Ascending aorta (tissue), 2 donors: Measurements from ENCODE around the gene DLST. TPM values are rescaled to one million over a fixed set of nuclear protein-coding genes. Genes with fewer than 3 reads are reported as not detected.

Source experiments
- DNase-seq, 2 donors: peaks; one replicate each; pipeline ENCODE4 v3.0.0-alpha.2; 2019; ENCODE audit warnings: low spot score in 2 of 2
- H3K27ac ChIP-seq, 2 donors: fragments of 200-600 bp; sonication (generic); one replicate each; pipeline ENCODE4 v1.5.1; 2016 to 2017; ENCODE audit warnings: mild to moderate bottlenecking in 1 of 2
- H3K27me3 ChIP-seq: fragments of 200-600 bp; sonication (generic); one replicate; pipeline ENCODE4 v1.5.1; 2017
- H3K36me3 ChIP-seq, 2 donors: fragments of 200-600 bp; sonication (generic); one replicate each; pipeline ENCODE4 v1.5.1; 2016
- H3K4me1 ChIP-seq, 2 donors: fragments of 200-600 bp; sonication (generic); one replicate each; pipeline ENCODE4 v1.5.1; 2016 to 2017; ENCODE audit warnings: mild to moderate bottlenecking in 1 of 2
- H3K4me3 ChIP-seq, 2 donors: fragments of 200-600 bp; sonication (generic); one replicate each; pipeline ENCODE4 v1.5.1; 2016 to 2017; ENCODE audit warnings: mild to moderate bottlenecking in 1 of 2
- H3K9me3 ChIP-seq, 2 donors: fragments of 200-600 bp; sonication (generic); one replicate each; pipeline ENCODE4 v1.5.1; 2016
- intact Hi-C: fragments of 100-400 bp; cut with DNase I; formaldehyde crosslinking; loops from one replicate; pipeline ENCODE4 v1.15.1; 2023
- total RNA-seq: library from RNA; depleted of rRNA; stranded (reverse); fragments of >200 nt; gene quantifications from one replicate; pipeline ENCODE4 v1.1.0, GENCODE V29; 2016
- TF ChIP-seq, protein P1 (sequence below), 3 experiments: fragments of 200-600 bp in 2 of 3; fragments of 450-650 bp in 1 of 3; sonication (generic) in 2 of 3; IDR thresholded peaks; one replicate each; pipeline ENCODE4 v1.5.1; 2016 to 2019; ENCODE audit warnings: antibody characterized with exemption in 3 of 3, mild to moderate bottlenecking in 1 of 3, moderate library complexity in 1 of 3

Gene DLST
- total RNA-seq, 1 donor from 2014 or later: 59.7 TPM

DNA sequence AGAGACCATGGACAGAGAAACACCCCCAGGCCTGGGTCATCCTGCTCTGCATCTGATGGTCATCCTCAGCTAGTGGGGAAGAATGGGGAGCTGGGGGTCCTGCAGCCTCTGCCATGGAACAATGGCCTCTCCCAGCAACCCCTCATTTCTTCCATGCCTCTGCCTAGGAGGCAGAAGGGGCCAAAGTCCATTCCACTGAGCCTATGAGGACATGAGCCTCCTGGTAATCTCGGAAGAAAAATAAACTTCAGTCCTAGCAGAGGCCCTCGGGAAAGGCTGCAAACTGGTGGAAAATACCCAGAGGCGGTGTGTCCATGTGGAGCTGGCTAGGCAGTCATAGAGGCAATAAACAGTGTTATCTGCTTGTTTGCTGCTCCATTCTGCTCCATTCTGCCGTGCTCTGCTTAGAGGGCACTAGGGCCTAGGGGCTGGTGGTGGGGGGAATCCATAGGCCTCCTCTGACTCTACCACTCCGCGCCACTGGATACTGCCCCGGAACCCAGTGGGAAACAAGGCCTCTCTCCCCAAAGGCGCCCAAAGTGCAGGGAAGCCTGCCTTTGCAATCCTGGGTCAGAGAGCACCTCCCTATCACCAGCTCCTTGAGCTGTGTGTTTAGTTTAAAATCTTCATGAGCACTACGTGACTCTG is 69.2 kb downstream of the DLST start:
- H3K27ac ChIP-seq: no peak overlapping the region
- H3K36me3 ChIP-seq: peaks cover 16 to 17% of the 10 kb centered on the region in 2 donors
- intact Hi-C loops: no loop called here
- peaks cover 9 to 32% of the 10 kb centered on the region in 2 donors for H3K4me1 ChIP-seq
- no peaks in the 10 kb centered on the region for H3K9me3 ChIP-seq
- DNase-seq: no peak
- TF ChIP-seq, protein P1, sequence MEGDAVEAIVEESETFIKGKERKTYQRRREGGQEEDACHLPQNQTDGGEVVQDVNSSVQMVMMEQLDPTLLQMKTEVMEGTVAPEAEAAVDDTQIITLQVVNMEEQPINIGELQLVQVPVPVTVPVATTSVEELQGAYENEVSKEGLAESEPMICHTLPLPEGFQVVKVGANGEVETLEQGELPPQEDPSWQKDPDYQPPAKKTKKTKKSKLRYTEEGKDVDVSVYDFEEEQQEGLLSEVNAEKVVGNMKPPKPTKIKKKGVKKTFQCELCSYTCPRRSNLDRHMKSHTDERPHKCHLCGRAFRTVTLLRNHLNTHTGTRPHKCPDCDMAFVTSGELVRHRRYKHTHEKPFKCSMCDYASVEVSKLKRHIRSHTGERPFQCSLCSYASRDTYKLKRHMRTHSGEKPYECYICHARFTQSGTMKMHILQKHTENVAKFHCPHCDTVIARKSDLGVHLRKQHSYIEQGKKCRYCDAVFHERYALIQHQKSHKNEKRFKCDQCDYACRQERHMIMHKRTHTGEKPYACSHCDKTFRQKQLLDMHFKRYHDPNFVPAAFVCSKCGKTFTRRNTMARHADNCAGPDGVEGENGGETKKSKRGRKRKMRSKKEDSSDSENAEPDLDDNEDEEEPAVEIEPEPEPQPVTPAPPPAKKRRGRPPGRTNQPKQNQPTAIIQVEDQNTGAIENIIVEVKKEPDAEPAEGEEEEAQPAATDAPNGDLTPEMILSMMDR (IDR thresholded peaks at IDR 0.05): no peak
- H3K4me3 ChIP-seq: no peak overlapping the region
- H3K27me3 ChIP-seq: no peaks in the 10 kb centered on the region

DNA sequence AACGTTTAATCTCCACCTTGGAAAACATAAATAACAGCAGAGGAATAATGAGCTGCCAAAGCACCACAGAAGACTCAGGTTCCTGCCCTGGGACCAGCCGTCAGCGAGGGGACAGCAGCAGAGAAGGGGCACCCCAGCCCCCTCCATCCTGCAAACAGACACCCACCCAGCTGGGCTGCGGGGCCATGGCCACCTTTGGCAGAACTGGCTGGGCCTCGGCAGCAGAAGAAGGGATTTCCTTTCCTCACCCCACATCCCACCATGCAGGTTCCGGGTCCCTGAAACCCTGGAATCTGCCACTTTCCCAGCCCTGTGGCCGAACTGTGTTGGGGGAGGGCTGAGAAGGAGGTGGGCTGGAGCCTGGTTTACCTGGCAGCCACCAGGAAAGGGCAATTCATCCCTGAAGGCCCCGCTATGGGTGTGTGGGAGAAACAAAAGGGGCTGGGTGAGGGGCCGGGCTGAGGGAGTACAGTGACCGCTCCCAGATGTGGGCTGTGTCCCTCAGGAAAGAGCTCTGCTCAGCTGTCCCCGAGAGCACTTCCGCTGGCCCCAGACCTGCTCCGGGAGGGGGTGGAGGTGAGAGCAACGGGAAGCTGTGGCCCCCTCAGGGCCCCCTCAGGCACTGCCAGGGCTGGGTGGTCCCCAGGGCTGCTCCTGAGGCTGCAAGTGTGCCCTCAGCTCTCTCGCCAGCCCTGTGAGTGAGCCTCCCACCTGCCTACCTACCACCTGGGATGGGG is 69.9 kb downstream of the DLST start:
- Histone ChIP-seq H3K27me3 (no peaks in the 10 kb centered on the region), H3K27ac (peak overlapping the region in 1 of 2 donors; percentile 42)
- TF ChIP-seq, protein P1 (IDR thresholded peaks at IDR 0.05): no peak

DNA sequence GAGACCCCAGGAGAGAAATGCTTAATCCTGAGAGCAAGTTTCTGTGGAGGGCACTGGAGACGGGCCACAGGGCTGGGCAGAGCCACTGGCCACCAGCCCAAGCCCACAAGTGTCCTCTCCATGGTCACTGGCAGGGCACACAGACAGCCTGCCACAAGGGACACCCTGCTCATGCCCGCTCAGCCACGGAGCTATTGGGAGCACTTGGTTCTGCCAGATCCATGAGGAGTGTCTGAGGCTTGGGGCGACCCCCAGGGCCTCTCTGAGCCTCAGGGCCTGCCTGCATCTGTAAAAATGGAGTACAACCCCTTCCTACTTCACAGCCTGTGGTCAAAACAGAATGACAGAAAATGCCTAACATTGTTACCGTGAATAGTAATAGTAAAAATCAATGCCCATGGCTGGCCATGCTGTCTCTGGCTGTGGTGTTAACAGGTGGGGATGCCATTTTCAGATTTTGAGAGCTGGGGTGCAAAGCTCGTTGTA is 70.5 kb downstream of the DLST start:
- intact Hi-C loops: no loop called here

More for the DNA sequence above, 69.9 kb downstream of the DLST start:
- Histone ChIP-seq H3K36me3 (peaks cover 16 to 17% of the 10 kb centered on the region in 2 donors), H3K4me3 (no peak overlapping the region), H3K9me3 (no peaks in the 10 kb centered on the region), H3K4me1 (peaks cover 9 to 27% of the 10 kb centered on the region in 2 donors)
- intact Hi-C loops: no loop called here
- no peak for DNase-seq

DNA sequence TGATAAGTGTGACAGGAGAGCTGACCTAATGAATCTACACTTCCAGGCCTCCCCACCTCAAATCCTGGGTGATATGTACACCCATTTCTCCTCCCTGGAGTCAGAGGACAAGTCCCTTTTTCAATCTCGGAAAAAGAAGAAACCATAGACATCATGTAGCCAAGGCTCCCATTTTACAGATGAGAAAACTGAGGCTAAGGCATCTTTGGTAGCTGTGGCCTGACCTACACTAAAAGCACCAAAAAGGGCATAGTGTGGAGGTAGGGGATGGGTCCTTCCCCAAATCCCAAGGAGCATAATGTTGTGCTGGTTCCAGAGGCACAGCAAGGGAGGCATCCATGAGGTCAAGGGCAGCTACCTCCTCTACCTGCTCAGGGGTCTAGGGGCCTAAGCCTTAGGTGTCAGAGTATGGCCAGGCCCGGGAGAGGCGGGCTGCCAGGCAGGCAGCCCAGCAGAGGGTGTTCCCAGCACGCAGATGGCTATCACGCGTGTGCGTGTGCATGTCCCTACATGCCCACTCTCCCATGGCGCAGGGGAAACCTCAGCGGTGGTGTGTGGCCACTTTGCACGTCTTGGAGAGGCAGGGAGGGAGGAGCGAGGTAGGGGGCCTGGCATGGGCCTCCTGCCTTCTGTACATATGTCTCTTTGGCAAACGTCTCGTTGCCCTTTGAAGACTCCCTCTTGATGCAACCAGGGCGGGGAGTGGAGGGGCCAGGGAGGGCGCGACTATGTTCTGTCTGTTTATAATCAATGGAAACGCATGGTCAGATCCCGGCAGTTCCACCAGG is 71.2 kb downstream of the DLST start:
- H3K27ac ChIP-seq: no peak overlapping the region
- no peaks in the 10 kb centered on the region for H3K9me3 ChIP-seq
- H3K36me3 ChIP-seq: peaks cover 12 to 14% of the 10 kb centered on the region in 2 donors
- H3K4me1 ChIP-seq: peaks cover 9 to 24% of the 10 kb centered on the region in 2 donors
- no peaks in the 10 kb centered on the region for H3K27me3 ChIP-seq
- no peak for DNase-seq
- TF ChIP-seq, protein P1 (IDR thresholded peaks at IDR 0.05): no peak
- H3K4me3 ChIP-seq: peak overlapping the region in 1 of 2 donors; percentile 90
- intact Hi-C loops: no loop called here

More for the DNA sequence above, 70.5 kb downstream of the DLST start:
- H3K36me3 ChIP-seq: peaks cover 16 to 17% of the 10 kb centered on the region in 2 donors
- H3K27ac ChIP-seq: peak overlapping the region in 1 of 2 donors; percentile 42
- H3K9me3 ChIP-seq: no peaks in the 10 kb centered on the region
- H3K27me3 ChIP-seq: no peaks in the 10 kb centered on the region
- H3K4me3 ChIP-seq: no peak overlapping the region
- no peak for DNase-seq
- peaks cover 9 to 24% of the 10 kb centered on the region in 2 donors for H3K4me1 ChIP-seq
- TF ChIP-seq, protein P1 (IDR thresholded peaks at IDR 0.05): no peak

Other genes with a start within 250 kb of the DLST start
- gene AREL1, start 168.8 kb upstream of the DLST start, total RNA-seq: 17.9 TPM
- 10.0 TPM for gene FCF1, start 168.8 kb upstream of the DLST start, total RNA-seq
- 27.7 TPM for gene YLPM1, start 118.6 kb upstream of the DLST start, total RNA-seq
- gene PROX2, start 5.8 kb upstream of the DLST start, total RNA-seq: not detected
- gene RPS6KL1, start 41.3 kb downstream of the DLST start, total RNA-seq: 12.1 TPM
- 41.1 TPM for gene PGF, start 73.7 kb downstream of the DLST start, total RNA-seq
- gene EIF2B2, start 121.0 kb downstream of the DLST start, total RNA-seq: 27.1 TPM
- gene MLH3, start 169.6 kb downstream of the DLST start, total RNA-seq: 23.9 TPM
- gene ACYP1, start 182.1 kb downstream of the DLST start, total RNA-seq: not detected
- gene ZC2HC1C, start 187.7 kb downstream of the DLST start, total RNA-seq: not detected
- 116 TPM for gene NEK9, start 245.1 kb downstream of the DLST start, total RNA-seq